Fibroblast of skin of left quadriceps (primary cell): ENCODE measurements around the gene NOL6.
"Not testable (repeated sequence)": the region's sequence is repeated elsewhere in the genome, so short reads cannot be mapped to it uniquely, and the experiment has no call there.

Experiments
- DNase-seq, 2 experiments: peaks; one replicate each; pipeline ENCODE4 v3.0.0-alpha.2; 2013; ENCODE audit warnings: low read depth in 2 of 2

NOL6 gene

DNA sequence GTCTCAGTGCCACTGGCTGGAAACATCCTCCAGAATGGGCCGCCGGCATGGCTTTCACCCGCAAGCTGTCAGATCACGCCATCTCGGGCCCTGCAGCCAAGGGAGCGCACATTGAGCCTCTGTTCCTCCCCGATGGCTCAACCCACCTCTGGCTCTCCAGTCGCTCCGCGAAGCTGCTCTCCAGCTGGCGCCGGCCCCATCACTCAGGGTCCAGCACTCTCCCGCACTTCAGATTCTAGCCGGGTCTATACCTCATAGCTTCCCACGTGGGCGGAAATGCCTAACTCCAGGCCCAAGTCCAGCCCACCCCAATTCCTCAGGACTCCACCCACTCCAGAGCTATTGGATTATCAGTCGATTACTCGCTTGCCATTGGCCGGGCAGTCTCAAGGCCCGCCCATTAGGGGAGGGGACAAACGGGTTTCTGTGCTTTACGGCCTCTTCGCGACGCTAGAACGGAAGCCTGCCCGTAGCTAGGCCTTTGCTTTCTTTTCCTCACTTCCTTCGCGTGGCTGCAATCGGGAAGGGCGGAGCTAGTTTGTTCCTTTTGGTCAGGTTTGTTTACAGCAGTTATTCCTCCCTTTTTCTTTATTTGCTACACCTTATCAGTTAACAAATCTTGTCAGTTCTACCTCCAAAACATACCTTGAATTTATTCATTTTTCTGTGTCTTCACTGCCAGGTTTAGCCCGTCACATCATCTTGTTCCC, at the start of gene NOL6:
Gene NOL6, minus strand, starts transcription at position 282 of the 710 bp plus-strand sequence. Its CDS starts 82 bp downstream, at position 200.
- DNase-seq, result peak; percentile 99

DNA sequence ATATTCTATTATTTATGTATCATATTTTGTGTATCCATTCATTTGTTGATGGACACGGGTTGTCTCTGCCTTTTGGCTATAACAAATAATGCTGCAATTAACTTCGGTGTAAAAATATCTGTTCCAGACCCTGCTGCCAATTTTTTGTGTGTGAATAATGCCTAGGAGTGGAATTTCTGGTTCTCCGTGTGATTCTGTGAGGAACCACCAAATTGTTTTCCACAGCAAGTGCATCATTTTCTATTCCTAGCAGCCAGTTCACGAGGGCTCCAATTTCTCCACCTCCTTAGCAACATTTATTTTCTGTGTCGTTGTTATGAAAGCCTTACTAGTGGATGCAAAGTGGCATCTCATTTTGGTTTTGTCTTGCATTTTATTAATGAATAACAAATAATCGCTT, 48.1 kb upstream of the NOL6 start:
- not testable (repeated sequence) for DNase-seq

DNA sequence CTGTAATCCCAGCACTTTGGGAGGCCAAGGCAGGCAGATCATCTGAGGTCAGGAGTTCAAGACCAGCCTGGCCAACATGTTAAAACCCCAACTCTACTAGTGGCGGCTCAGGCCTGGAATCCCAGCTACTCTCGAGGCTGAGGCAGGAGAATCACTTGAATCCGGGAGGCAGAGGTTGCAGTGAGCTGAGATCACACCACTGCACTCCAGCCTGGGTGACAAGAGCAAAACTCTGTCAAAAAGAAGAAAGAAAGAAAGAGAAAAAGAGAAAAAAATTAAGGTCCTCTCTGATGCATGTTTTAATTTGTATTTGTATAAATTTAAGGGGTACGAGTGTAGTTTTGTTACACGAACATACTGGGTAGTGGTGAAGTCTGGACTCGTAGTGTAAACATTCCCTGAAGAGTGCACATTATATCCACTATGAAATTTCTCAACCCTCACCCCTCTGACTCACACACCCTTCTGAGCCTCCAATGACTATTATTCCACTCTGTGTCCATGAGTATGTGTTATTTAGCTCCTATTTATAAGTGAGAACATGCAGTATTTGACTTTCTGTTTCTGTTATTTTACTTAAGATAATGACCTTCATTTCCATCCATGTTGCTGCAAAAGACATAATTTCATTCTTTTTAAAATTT, 44.3 kb upstream of the NOL6 start:
- not testable (repeated sequence) for DNase-seq

GRCh38 chr9:33517373-33517772, 43.6 kb upstream of the NOL6 start:
- no peak for DNase-seq

GRCh38 chr9:33516397-33516796, 42.7 kb upstream of the NOL6 start:
- not testable (repeated sequence) for DNase-seq

DNA sequence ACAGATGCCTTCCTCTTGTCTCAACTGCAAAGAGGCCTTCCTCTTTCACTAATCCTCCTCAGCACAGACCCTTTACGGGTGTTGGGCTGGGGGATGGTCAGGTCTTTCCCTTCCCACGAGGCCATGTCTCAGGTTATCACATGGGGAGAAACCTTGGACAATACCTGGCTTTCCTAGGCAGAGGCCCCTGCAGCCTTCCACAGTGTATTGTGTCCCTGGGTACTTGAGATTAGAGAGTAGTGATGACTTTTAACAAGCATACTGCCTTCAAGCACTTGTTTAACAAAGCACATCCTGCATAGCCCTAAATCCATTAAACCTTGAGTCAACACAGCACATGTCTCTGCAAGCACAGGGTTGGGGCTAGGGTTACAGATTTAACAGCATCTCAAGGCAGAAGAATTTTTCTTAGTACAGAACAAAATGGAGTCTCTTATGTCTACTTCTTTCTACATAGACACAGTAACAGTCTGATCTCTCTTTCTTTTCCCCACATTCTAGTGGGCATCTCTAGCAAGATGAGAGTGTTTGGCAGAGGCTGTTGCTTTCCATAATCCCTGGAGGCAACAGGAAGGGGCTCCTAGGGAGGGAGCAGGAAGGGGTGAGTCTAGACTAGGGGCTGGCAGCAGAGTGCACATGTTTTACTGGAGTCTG, 41.7 kb upstream of the NOL6 start:
- not testable (repeated sequence) for DNase-seq

GRCh38 chr9:33512535-33512934, 38.8 kb upstream of the NOL6 start:
- DNase-seq, result not testable (repeated sequence)

DNA sequence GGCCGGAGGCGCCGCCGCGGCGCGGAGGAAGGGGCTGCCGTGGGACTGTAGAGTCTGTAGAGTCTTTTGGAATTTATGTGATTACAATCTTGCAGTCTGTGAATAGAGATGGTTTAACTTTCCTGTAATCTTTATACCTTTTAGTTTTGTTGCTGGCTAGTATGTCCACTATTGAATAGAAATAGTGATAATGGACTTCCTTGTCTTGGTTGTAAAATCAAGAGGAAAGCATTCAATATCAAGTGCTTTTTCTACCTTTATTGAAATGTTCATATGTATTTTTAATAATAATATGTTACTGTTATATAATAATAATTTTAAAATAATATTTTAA, 37.4 kb upstream of the NOL6 start:
- not testable (repeated sequence) for DNase-seq

- DNase-seq, result no peak
Observed at GRCh38 chr9:33510262-33511183, 36.8 kb upstream of the NOL6 start.

GRCh38 chr9:33506626-33507370, 33.1 kb upstream of the NOL6 start:
- DNase-seq, result peak; percentile 81 to 82

DNA sequence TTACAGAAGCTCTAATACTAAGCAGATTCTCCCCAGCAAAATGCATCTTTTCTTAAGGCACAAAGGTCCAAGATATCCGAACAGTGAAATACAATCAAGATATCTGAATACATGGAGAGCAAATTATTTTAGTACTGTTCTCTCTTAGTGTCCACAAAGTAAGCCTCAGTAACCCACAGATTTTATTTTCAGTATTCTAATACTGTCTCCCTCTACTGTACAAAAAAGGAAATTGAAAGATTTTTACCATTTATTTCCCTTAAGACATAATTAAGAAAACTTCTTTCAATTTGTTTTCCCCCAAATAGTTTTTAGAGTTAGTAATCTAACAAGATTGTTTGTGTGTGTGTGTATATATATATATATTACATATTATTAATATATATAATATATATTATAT, 24.7 kb upstream of the NOL6 start:
- DNase-seq, result no peak

DNA sequence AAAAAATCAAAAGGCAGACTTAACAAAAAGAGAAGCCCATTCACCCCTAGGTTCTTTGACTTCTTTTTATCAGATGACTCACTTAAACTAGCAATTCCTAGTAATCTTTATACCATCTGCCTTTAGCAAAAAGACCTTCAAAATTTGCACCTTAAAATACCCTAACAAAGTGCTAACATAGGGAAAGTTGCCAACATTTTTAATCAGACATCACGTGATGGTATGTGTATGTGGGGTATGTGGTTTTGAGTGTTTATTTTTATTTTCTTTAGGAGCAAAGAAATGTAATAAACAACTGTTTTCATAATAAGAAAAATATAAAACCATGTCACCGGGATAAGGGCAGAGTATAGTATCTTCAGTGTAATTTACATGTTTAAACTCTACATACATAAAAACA, 20.1 kb upstream of the NOL6 start:
- DNase-seq, result not testable (repeated sequence)

- DNase-seq, result peak; percentile 71 to 79
Observed at GRCh38 chr9:33489066-33489465, 15.3 kb upstream of the NOL6 start.

GRCh38 chr9:33485312-33485711, 11.6 kb upstream of the NOL6 start:
- DNase-seq, result not testable (repeated sequence)

DNA sequence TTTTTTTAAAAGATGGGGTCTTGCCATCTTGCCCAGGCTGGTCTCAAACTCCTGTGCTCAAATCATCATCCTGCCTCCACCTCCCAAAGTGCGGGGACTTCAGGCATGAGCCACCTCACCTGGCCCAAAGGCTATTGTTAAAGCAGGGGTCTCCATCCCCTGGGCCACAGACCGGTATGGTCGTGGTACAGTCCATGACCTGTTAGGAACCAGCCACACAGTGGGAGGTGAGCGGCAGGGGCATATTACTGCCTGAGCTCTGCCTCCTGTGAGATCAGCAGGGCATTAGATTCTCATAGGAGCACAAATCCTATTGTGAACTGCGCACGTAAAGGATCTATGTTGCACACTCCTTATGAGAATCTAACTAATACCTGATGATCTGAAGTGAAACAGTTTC, 7.3 kb upstream of the NOL6 start:
- DNase-seq, result no peak

GRCh38 chr9:33480106-33480505, 6.4 kb upstream of the NOL6 start:
- no peak for DNase-seq

DNA sequence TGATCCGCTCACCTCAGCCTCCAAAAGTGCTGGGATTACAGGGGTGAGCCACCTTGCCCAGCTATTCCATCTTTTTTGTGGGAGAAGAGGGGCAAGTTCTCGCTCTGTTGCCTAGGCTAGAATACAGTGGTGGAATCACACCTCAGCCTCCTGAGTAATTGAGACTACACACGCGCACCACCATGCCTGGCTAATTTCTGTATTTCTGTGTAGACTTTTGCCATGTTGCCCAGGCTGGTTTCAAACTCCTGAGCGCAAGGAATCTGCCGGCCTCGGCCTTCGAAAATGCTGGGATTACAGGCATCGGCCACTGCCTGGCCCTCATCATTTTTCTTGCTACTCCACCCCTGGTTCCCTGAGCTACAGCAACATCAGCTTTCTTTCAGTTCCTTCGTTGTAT, 2.8 kb upstream of the NOL6 start:
- no peak for DNase-seq

DNA sequence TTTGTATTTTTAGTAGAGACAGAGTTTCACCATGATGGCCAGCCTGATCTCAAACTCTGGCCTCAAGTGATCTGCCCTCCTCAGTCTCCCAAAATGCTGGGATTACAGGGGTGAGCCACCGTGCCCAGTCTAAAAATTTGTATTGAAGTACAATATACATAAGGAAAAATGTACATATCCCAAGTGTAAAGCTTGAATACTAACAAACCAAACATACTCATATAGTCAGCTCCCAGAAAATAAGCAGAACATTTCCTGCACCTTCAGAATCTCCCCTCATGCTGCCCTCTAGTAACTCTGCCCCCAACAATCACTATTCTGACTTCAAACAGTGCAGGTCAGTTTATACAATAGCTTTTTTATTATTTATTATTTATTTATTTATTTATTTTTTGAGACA, 1.6 kb upstream of the NOL6 start:
- DNase-seq, result no peak

DNA sequence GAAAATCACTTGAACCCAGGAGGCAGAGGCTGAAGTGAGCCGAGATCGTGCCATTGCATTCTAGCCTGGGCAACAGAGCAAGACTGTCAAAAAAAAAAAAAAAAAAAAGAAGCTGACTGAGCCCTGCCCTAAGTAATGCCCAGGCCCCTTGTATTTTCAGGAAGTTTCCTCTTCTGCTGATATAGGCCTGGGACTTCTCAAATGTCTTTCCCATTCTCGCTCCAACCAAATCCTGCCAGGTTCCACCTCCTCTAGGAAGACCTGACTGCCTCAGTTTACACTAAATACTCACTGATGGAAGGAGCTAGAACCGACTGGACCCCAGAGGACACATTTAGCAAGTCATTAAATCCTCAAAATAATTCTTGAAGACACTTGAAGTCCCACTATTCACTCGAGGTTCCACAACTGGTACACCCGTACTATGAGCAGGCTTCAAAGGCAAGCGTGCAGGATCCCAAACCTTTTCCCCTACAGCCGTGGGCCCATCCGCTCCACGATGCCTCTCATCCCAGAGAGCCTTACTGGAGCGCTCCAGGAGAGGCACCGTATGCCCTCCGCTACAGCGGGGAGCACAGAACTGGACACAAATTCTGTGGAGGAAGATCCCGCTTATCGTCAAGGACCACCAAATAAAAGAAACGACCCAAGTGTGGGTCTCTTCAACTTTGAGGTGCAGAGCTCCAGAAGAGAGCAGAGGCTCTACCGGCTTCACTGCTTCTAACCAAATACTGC, 676 bp downstream of the NOL6 start:
- DNase-seq, result no peak

GRCh38 chr9:33472171-33472880, 1.4 kb downstream of the NOL6 start:
- DNase-seq, result no peak
